ENCODE results near the gene OR52E8. TPM values are rescaled to one million over a fixed set of nuclear protein-coding genes. Genes with fewer than 3 reads are reported as not detected.

Gene OR52E8
- total RNA-seq, 1 donor from 2014 or later = not detected

- TF ChIP-seq CTCF (IDR thresholded peaks at IDR 0.05) = no peak
- H3K4me3 Mint-ChIP-seq (ENCODE audit: unreplicated experiment) = no peak overlapping the region
- H3K27ac Mint-ChIP-seq (ENCODE audit: unreplicated experiment) = no peak overlapping the region
- no peaks in the 10 kb centered on the region for H3K4me1 Mint-ChIP-seq (ENCODE audit: unreplicated experiment)
- peaks cover 18% of the 10 kb centered on the region for H3K9me3 Mint-ChIP-seq (ENCODE audit: unreplicated experiment)
- no peak for DNase-seq (ENCODE audit: extremely low spot score, unreplicated experiment)
- H3K36me3 Mint-ChIP-seq (ENCODE audit: unreplicated experiment) = no peaks in the 10 kb centered on the region
- H3K27me3 Mint-ChIP-seq (ENCODE audit: unreplicated experiment) = no peaks in the 10 kb centered on the region
Observed at GRCh38 chr11:5851002-5851401, 6.5 kb downstream of the OR52E8 start.

DNA sequence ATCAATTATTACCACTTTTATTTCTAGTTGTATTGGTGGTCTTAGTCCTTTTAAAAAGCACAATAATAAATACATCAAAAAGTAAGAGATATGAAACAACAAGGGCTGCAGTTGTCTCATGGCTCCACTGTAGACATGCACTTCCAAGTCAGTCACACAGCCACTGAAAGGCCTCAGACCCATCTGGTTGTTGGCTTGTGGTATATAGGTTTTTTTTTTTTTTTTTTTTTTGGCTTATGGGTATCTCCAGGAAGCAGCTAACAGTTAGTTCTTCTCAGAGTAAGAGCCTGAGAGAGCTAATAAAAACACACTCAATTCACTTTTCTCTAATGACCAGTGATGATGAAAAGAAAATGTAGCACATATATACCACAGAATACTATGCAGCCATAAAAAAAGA, 9.8 kb downstream of the OR52E8 start:
- TF ChIP-seq CTCF (IDR thresholded peaks at IDR 0.05) = no peak
- no peak for DNase-seq (ENCODE audit: extremely low spot score, unreplicated experiment)
- no peak overlapping the region for H3K4me3 Mint-ChIP-seq (ENCODE audit: unreplicated experiment)
- H3K9me3 Mint-ChIP-seq (ENCODE audit: unreplicated experiment) = peaks cover 8% of the 10 kb centered on the region
- H3K27ac Mint-ChIP-seq (ENCODE audit: unreplicated experiment) = no peak overlapping the region
- H3K36me3 Mint-ChIP-seq (ENCODE audit: unreplicated experiment) = no peaks in the 10 kb centered on the region
- no peaks in the 10 kb centered on the region for H3K27me3 Mint-ChIP-seq (ENCODE audit: unreplicated experiment)
- H3K4me1 Mint-ChIP-seq (ENCODE audit: unreplicated experiment) = no peaks in the 10 kb centered on the region

- H3K36me3 Mint-ChIP-seq (ENCODE audit: unreplicated experiment) = no peaks in the 10 kb centered on the region
- no peaks in the 10 kb centered on the region for H3K27me3 Mint-ChIP-seq (ENCODE audit: unreplicated experiment)
- H3K4me3 Mint-ChIP-seq (ENCODE audit: unreplicated experiment) = no peak overlapping the region
- H3K27ac Mint-ChIP-seq (ENCODE audit: unreplicated experiment) = no peak overlapping the region
- no peaks in the 10 kb centered on the region for H3K4me1 Mint-ChIP-seq (ENCODE audit: unreplicated experiment)
- TF ChIP-seq CTCF (IDR thresholded peaks at IDR 0.05) = no peak
- no peak for DNase-seq (ENCODE audit: extremely low spot score, unreplicated experiment)
- H3K9me3 Mint-ChIP-seq (ENCODE audit: unreplicated experiment) = no peaks in the 10 kb centered on the region
Observed at GRCh38 chr11:5846701-5847100, 10.8 kb downstream of the OR52E8 start.

GRCh38 chr11:5841797-5842196, 15.7 kb downstream of the OR52E8 start, which contains the start of gene OR52E6:
Gene OR52E6, minus strand, starts transcription at chr11:5841897. Its CDS starts 0 bp downstream, at chr11:5841897.
- Mint-ChIP-seq H3K9me3 (ENCODE audit: unreplicated experiment) (peaks cover 14% of the 10 kb centered on the region), H3K27me3 (ENCODE audit: unreplicated experiment) (no peaks in the 10 kb centered on the region), H3K27ac (ENCODE audit: unreplicated experiment) (no peak within 1 kb of the TSS), H3K36me3 (ENCODE audit: unreplicated experiment) (no peaks in the 10 kb centered on the region), H3K4me1 (ENCODE audit: unreplicated experiment) (no peaks in the 10 kb centered on the region), H3K4me3 (ENCODE audit: unreplicated experiment) (no peak within 1 kb of the TSS)
- no peak for TF ChIP-seq CTCF (IDR thresholded peaks at IDR 0.05)
- no peak for DNase-seq (ENCODE audit: extremely low spot score, unreplicated experiment)

GRCh38 chr11:5837695-5838094, 19.8 kb downstream of the OR52E8 start:
- peaks cover 14% of the 10 kb centered on the region for H3K9me3 Mint-ChIP-seq (ENCODE audit: unreplicated experiment)
- H3K36me3 Mint-ChIP-seq (ENCODE audit: unreplicated experiment) = no peaks in the 10 kb centered on the region
- H3K27me3 Mint-ChIP-seq (ENCODE audit: unreplicated experiment) = no peaks in the 10 kb centered on the region
- no peak for DNase-seq (ENCODE audit: extremely low spot score, unreplicated experiment)
- TF ChIP-seq CTCF (IDR thresholded peaks at IDR 0.05) = no peak
- no peak overlapping the region for H3K27ac Mint-ChIP-seq (ENCODE audit: unreplicated experiment)
- H3K4me1 Mint-ChIP-seq (ENCODE audit: unreplicated experiment) = no peaks in the 10 kb centered on the region
- no peak overlapping the region for H3K4me3 Mint-ChIP-seq (ENCODE audit: unreplicated experiment)
